ENCODE measurements around the gene ZBTB16. TPM values are rescaled to one million over a fixed set of nuclear protein-coding genes. Genes with fewer than 3 reads are reported as not detected.
A peak's percentile ranks its signal among the peaks of the same experiment; 100 is the strongest.

ZBTB16 gene
- total and polyA plus RNA-seq, 2 donors (not counting 3 experiments of a cell fraction or from before 2014, with no cell fraction given) = 9.8 to 20.3 TPM

- CTCF ChIA-PET = interaction anchor here (0.6 to 3.5 kb wide), 15 partner anchors 8 to 216 kb away, joined by 3 to 34 read pairs (median 3); partner anchors contain the start of gene ZBTB16
- TF ChIP-seq FOS (IDR thresholded peaks at IDR 0.05; ENCODE audit: borderline replicate concordance, insufficient read depth, low read length) (peak; percentile 36), JUN (IDR thresholded peaks at IDR 0.05; ENCODE audit: borderline replicate concordance, insufficient read depth, insufficient read length, low read depth) (peak; percentile 28), CTCF (IDR thresholded peaks at IDR 0.05; ENCODE audit: extremely low read depth in 1 of 2, insufficient read depth in 1 of 2, low read depth in 1 of 2, low read length in 2 of 2) (no peak), POLR2A (IDR thresholded peaks at IDR 0.05; ENCODE audit: low read depth, low read length) (peak; percentile 19), GATA2 (IDR thresholded peaks at IDR 0.05; ENCODE audit: insufficient read depth, insufficient read length, low read depth, low read length) (no peak), MYC (IDR thresholded peaks at IDR 0.05; ENCODE audit: low read depth, low read length) (no peak), MAX (IDR thresholded peaks at IDR 0.05; ENCODE audit: insufficient read depth, insufficient read length) (no peak), POLR2AphosphoS5 (IDR thresholded peaks at IDR 0.05; ENCODE audit: insufficient read depth, low read depth, low read length) (peak; percentile 79), EZH2 (IDR thresholded peaks at IDR 0.05; ENCODE audit: borderline replicate concordance, low read depth, low read length, severe bottlenecking) (no peak)
- FAIRE-seq = peak; percentile 80
These were observed 15.3 kb upstream of the ZBTB16 start for GRCh38 chr11:114044042-114044871.

More at GRCh38 chr11:114044042-114044871, 15.3 kb upstream of the ZBTB16 start:
- BruUV-seq (replicated peaks) = TSS peak; percentile 63
- Histone ChIP-seq H3K4me1 (ENCODE audit: control insufficient read depth, extremely low read depth, insufficient read depth, low read length) (peaks cover 22% of the 10 kb centered on the region), H3K9me3 (replicated peaks; ENCODE audit: control insufficient read depth, insufficient read depth, low read length) (no peaks in the 10 kb centered on the region), H3K36me3 (ENCODE audit: control insufficient read depth in 2 of 2, extremely low read depth in 1 of 2, insufficient read depth in 2 of 2, low read length in 2 of 2) (no peaks in the 10 kb centered on the region), H3K9me1 (replicated peaks; ENCODE audit: control insufficient read depth, extremely low read depth, insufficient read depth, low read length) (no peaks in the 10 kb centered on the region), H4K20me1 (replicated peaks; ENCODE audit: control insufficient read depth, extremely low read depth, insufficient read depth, low read length) (no peaks in the 10 kb centered on the region), H3K79me2 (ENCODE audit: control insufficient read depth, insufficient read depth, low read length) (no peaks in the 10 kb centered on the region), H2AFZ (ENCODE audit: low read depth, low read length) (no peak overlapping the region), H3K4me2 (ENCODE audit: insufficient read depth, low read length) (peak overlapping the region; percentile 23), H3K9ac (replicated peaks; ENCODE audit: extremely low read depth, insufficient read depth, low read length) (peak overlapping the region; percentile 18), H3K27ac (ENCODE audit: insufficient read depth, low read depth, low read length) (peak overlapping the region; percentile 81), H3K27me3 (ENCODE audit: control insufficient read depth in 2 of 2, insufficient read depth in 2 of 2, low read length in 2 of 2) (no peaks in the 10 kb centered on the region), H3K4me3 (replicated peaks in 1 of 3; ENCODE audit: insufficient read depth in 1 of 3, low read depth in 1 of 3, low read length in 3 of 3) (no peak overlapping the region)
- POLR2A ChIA-PET = interaction anchor here (1.0 to 1.6 kb wide), 3 partner anchors 16 to 176 kb away, joined by 3 to 5 read pairs (median 3); no protein-coding TSS in a partner anchor
- dilution Hi-C loops (cut with MboI; ENCODE audit: extremely low pct_ligation_motif_present, low sequenced_read_pairs) (loop anchor here (25.0 kb wide), 1 partner anchor 218 kb away; no protein-coding TSS in a partner anchor), intact Hi-C loops (cut with micrococcal nuclease) (loop anchor here (1.0 kb wide), 3 partner anchors 15 to 135 kb away; partner anchors contain the start of gene ZBTB16)
- DNase-seq (ENCODE audit: low read depth, low spot score) = peak; percentile 85

All from endothelial cell of umbilical vein (primary cell).